ENCODE data around the gene OR2F1.
"Not testable (repeated sequence)": the region's sequence is repeated elsewhere in the genome, so short reads cannot be mapped to it uniquely, and the experiment has no call there.

The OR2F1 gene

DNA sequence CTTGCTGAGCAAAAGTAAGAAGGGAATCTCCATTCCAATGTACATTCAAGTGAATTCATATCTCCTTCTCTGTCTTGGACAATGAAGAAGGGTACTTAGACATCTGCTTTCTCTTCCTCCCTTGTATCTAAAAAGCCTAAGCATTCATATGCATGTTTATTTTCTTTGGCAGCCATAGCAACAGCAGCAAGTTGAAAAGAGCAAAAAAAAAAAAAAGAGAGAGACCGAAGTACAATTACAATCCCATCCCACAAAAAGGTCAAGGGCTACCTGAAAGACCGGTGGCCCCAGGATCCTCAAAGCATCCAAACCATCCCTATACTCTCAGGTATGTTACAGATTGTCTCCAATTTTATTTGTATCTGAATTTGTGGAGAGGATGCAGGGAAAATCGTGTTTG lies 4.1 kb downstream of the OR2F1 start:
- DNase-seq = no peak

DNA sequence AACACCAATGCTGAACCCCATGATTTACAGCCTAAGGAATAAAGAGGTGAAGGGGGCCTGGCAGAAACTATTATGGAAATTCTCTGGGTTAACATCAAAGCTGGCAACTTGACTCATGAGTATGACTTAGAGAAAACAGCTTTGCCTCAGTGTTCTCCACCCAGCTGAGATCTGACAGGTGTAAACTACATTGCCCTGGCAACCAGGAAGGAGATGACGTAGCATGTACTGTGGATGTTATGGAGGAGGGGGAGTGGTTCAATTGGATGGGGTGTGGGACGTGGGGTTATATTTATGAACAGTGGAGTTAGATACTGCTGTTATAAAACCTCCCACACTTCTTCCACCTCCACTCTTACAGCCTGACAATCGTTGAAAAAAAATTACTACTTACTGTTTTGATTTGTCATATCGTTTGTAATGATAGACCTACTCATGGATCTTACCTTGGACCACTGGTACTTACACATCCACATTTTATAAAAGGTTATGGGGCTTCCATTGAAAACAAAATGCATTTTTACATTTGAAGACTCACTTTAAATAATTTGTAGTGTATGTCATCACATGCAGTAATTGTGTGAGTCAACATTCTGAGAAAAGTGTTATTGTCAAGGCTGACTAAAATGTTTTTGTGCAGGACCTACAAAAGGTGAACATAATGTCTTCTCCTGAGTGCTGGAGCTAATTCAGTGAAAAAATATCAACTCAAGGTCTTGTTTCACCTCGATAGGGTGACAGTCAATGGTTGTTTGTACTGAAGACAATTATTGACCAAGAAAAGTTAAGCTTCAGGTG lies 6.4 kb downstream of the OR2F1 start:
- DNase-seq = no peak

DNA sequence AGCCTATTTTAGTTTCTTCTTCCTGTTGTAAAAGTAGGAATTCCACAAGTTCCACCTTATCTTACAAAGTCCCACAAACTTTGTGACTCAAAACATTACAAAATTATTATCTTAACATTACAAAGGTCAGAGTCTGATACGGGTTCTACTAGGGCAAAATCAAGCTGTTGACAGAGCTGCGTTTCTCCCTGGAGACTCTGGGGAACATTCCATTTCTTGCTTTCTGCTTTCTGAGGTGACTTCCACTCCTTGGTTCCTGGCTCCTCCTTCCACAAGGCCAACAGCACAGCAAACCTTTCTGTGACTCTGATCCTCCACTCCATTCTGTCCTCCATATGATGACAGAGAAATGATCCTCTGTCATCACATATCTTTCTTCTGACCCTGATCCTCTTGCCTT lies 10.6 kb downstream of the OR2F1 start:
- DNase-seq = no peak

GRCh38 chr7:143967398-143967797 lies 12.8 kb downstream of the OR2F1 start:
- DNase-seq = no peak

GRCh38 chr7:143973870-143974416 lies 19.3 kb downstream of the OR2F1 start:
- no peak for DNase-seq

DNA sequence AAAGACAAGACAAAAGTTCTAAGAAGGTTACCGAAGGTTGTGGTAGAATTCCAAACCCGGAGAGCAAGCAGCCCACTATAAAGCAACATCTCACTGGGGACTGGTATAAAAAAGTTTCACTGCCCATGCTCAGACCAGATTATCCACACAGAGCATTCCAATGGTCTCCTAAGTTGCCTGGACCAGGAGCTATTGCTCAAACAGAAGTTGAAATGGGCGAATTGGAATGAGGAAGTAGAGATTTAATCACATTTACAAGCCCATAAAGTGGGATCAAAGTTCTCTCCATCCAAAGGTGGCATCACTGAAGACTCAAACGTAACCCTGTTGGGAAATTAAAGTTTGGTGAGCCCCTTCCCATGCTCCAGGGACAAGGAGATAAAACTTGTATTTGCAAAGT lies 19.8 kb downstream of the OR2F1 start:
- DNase-seq = no peak

- DNase-seq = no peak
Measured at GRCh38 chr7:143975617-143976016, 21.0 kb downstream of the OR2F1 start.

- DNase-seq = no peak
Measured at GRCh38 chr7:143978585-143978984, 23.9 kb downstream of the OR2F1 start.

DNA sequence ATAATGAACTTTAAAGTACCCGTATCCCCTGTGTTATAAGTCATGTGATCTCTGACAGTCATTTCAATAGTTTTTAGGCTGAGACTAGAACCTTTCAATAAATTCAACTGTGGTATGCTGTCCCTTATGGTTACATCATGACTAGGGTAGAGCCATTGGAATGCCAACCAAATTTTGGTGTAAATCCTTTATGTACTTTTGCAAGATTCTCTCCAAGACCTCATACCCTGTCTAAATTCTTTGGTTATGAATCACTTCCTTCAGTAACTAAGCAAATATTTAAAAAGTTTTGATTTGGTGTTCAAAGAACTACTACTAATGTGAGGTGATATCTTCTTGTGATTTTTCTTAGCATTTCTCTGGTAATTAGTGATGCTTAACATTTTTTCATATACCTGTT lies 24.7 kb downstream of the OR2F1 start:
- DNase-seq = no peak

DNA sequence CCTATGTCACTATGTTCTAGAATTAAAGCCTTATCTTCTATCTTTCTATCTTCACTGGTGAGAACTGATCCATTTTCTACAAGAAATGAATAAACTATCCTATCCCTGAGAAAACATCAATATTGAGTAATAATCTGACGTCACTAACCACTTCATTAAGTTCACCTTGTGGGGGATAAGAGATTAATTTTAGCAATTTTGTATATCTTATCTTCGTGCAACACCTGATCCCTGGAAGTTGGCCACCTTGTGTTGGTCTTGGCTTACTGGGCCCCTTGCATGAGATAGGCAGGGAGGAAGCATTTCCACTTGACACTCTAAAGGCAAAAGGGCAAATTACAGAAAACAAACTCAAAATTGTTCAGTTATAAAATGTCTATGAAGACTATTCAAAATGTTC lies 25.4 kb downstream of the OR2F1 start:
- no peak for DNase-seq

DNA sequence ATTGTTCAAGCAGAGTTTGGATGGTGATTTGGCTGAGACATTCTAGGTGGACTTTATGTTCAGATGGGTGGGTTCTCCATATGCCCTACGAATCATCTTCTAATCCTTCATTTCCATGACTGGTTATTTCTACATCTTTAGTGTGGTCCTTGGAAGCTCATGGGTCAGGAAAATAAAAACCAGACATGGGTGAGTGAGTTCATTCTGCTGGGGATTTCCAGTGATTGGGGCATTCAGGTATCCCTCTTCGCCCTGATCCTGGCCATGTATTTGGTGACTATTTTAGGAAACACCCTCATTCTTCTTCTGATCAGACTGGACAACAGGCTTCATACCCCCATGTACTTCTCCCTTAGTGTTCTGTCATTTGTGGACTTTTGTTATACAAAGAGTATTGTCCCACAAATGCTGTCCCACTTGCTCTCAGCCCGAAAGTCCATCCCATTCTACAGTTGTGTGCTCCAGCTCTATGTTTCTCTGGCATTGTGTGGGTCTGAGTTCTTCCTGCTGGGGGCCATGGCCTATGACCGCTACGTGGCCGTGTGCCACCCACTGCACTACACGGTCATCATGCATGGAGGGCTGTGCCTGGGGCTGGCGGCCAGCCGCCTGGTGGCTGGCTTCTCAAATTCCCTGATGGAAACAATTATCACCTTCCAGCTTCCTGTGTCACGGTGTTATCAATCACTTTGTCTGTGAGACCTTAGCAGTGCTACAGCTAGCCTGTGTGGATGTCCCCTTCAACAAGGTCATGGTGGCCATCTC lies 26.3 kb downstream of the OR2F1 start:
- no peak for DNase-seq

DNA sequence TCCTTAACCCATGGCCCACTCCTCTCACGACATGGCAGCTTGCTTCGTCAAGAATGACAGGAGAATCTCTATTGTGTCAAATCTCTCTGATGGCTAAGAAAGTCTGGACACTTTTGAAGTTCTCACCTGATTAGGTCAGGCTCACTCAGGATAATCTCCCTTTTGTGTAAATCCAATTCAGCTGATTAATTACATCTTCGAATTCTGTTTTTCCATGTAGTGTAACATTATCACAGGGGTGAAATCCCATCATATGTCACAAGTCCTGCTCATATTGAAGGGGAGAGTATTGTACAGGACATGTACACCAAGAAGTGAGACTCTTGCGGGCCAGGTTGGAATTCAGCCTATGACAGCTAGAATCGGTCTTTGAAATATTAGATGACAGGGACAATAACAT lies 29.3 kb downstream of the OR2F1 start:
- no peak for DNase-seq

DNA sequence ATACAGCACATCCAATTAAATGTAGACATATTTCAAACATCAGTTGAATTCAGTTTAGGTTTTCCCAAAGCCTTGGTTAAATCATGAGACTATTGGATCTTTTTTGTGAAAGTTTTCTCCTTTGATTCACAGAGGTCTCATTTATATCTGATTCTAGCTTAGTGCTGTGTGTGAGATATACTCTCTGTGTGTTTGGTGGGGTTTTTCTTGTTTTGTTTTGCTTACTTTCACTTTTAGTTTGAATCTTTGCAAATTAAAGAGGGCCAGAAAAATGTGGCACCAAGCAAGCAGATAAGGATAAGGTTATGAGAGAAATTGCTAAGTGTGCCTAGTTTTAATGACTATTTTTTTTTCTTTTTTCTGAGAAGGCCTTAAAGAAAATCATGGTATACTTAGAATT lies 32.9 kb downstream of the OR2F1 start:
- DNase-seq = no peak

DNA sequence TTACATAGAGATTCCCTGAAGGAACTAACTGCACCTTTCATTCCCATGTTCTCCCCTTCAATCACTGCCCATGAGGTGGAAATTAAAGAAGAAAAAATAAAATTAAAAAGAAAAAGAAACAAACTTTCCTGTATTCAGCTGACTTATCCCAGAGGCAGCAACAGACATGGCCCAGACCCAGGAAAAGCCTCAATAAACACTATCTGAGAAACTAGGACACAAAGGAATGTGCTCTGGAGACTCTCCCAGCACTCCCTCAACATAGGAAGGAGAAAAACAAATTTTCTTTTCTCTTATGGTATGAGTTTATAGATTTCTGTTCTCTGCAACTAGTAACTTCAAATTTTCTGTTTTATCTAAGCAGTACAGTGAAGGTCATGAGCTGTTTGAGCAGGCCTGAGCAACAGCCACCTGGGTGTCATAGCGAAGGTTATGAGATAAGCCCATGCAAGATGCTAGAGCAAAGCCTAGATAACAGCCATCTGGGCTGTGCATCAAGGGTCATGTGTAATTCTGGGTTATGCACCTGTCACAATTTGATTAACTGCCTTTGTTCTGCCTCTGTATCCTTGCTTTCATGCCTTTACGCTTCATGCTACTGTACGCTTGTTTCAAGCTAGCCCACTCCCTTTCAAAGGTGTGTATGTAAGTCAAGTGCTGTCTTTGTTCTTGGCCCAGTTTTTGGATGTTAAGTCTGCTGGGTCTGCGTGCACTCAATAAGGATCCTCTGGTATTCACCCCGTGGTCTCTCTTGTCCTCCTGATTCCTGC lies 34.5 kb downstream of the OR2F1 start:
- no peak for DNase-seq

DNA sequence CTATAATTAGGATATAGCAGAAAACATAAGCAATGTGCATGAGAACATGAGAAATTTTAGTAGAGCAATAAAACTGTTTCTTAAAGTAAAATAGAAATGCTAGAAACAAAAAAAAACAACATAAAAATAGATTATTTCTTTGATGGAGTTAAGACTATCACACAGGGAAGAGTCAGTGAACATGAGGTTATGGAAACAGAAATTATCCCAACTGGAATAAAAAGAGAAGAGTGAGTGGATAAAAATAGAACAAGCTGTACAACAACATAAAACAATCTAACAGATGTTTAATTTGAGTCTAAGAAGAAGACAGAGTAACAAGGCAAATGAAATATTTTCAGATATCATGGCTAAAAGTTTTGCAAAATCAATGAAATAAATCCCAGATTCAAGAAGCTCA lies 38.0 kb downstream of the OR2F1 start:
- no peak for DNase-seq

GRCh38 chr7:143993924-143994323 lies 39.3 kb downstream of the OR2F1 start:
- no peak for DNase-seq

DNA sequence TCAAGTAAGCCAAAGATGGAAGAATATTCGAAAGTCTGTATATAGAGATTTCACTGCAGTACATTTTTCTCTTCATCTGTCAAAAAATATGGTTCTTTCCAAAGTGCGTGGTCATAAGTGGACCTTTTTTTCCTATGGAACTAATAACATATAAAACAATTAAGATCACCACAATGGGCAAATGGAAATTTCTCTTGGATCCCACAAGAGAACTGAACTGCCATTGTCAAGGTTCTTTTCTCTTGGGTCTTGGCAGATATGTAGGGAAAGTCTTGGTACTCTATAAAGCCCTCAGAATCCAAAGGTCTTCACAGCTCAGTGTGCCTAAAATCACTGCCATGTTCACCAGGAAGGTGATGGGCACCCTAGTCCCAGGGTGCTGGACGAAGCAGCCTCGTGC lies 45.4 kb downstream of the OR2F1 start, which contains the start of gene OR6B1:
OR6B1 (plus strand) TSS at position 301 of the 400 bp plus-strand sequence. CDS start 3,677 bp downstream, outside the sequence.
- DNase-seq = no peak

DNA sequence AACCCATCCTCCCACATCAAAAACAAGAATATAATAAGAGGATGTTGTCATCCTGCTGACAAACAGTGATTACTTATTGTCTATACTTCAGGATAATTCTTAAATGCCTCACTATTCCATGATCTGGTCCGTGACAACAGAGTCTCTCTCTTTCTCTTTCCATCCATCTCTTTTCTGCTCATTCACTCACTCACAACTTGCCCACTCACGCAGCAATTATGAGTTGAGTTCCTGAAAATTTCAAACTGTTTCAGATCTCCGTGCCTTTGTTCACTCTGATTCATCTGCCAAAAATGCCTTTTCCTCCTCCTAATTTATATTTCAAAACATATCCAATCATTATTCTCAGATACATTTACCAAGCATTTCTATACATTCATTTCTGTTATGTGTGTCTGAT lies 46.9 kb downstream of the OR2F1 start:
- DNase-seq = no peak

GRCh38 chr7:144004703-144005102 lies 50.1 kb downstream of the OR2F1 start:
- DNase-seq = no peak

GRCh38 chr7:144006029-144006691 lies 51.5 kb downstream of the OR2F1 start:
- no peak for DNase-seq

DNA sequence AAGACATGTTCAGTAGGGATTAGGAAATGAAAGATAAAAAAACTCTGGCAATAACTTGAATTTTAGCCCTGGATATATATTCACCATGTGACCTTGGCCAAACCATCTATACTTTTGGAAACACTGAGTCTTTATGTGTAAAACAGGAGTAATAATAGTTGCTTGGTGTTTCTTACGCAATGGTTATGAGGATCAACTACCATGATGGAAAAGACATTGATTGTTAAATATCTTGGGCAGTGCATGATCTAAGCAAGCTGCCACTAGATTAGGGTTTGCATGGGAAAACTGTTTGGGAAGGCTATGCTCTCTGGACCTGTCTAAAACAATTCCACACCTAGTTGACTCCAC lies 52.0 kb downstream of the OR2F1 start:
- DNase-seq = no peak

DNA sequence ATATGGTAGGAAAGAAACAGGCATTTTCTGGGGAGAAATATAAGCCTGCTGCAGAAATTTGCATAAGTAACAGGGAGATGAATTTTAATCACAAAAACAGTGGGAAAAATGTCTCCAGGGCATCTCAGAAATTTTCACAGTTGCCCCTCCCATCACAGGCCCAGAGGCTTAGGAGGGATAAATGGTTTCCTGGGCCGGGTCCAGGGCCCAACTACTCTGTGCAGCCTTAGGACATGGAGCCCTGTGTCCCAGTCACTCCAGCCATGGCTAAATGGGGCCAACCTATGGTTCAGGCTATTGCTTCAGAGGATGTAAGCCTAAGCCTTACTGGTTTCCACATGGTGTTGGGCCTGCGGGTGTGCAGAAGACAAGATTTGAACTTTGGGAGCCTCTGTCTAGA lies 54.7 kb downstream of the OR2F1 start:
- no peak for DNase-seq

DNA sequence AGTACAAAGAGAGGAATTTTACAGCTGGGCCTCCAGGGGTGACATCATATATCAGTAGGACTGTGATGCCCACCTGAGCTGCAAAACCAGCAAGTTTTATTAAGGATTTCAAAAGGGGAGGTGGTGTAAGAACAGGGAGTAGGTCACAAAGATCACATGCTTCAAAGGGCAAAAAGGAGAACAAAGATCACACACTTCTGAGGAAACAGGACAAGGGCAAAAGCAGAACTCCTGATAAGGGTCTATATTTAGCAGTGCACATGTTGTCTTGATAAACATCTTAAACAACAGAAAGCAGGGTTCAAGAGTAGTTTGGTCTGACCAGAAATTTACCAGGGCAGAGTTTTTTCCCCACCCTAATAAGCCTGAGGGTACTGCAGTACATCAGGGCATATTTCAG lies 55.4 kb downstream of the OR2F1 start:
- not testable (repeated sequence) for DNase-seq

Measured in 8988T (cell line).